MM.1S (cell line): ENCODE data around the gene CDC42BPA.
"Not testable (repeated sequence)": the region's sequence is repeated elsewhere in the genome, so short reads cannot be mapped to it uniquely, and the experiment has no call there.

Source experiments
- DNase-seq: peaks from one replicate; pipeline ENCODE4 v3.0.0-alpha.2; 2015
- H2AFZ ChIP-seq: fragments of 300-600 bp; sonication (generic); 2 replicates; pipeline ENCODE4 v1.6.0; 2016; ENCODE audit warnings: antibody characterized with exemption, low read length
- H3F3A ChIP-seq: fragments of 300-600 bp; sonication (generic); 2 replicates; pipeline ENCODE4 v1.6.1; 2016; ENCODE audit warnings: mild to moderate bottlenecking, antibody characterized with exemption, low read length, moderate library complexity, mixed read lengths; ENCODE audit not compliant: insufficient read depth
- H3K27ac ChIP-seq: fragments of 300-600 bp; sonication (generic); 2 replicates; pipeline ENCODE4 v1.5.1; 2016; ENCODE audit warnings: mild to moderate bottlenecking, low read length
- H3K27me3 ChIP-seq: fragments of 300-600 bp; sonication (generic); replicated peaks from 2 replicates; pipeline ENCODE4 v1.6.0; 2016; ENCODE audit warnings: low read length; ENCODE audit not compliant: insufficient read depth
- H3K36me3 ChIP-seq: fragments of 300-600 bp; sonication (generic); replicated peaks from 2 replicates; pipeline ENCODE4 v1.6.1; 2016; ENCODE audit warnings: mild to moderate bottlenecking, low read length, mixed read lengths; ENCODE audit not compliant: insufficient read depth
- H3K4me1 ChIP-seq: fragments of 300-600 bp; sonication (generic); 2 replicates; pipeline ENCODE4 v1.6.1; 2016; ENCODE audit warnings: low read length, mixed read lengths
- H3K4me2 ChIP-seq: fragments of 300-600 bp; sonication (generic); 2 replicates; pipeline ENCODE4 v1.6.0; 2016; ENCODE audit warnings: low read depth, low read length
- H3K4me3 ChIP-seq: fragments of 300-600 bp; sonication (generic); 2 replicates; pipeline ENCODE4 v1.5.1; 2016; ENCODE audit warnings: low read length, mixed read lengths
- H3K79me2 ChIP-seq: fragments of 300-600 bp; sonication (generic); 2 replicates; pipeline ENCODE4 v1.6.1; 2016; ENCODE audit warnings: mixed run types, low read length, mixed read lengths
- H3K9ac ChIP-seq: fragments of 300-600 bp; sonication (generic); 2 replicates; pipeline ENCODE4 v1.6.1; 2016; ENCODE audit warnings: low read length, mixed read lengths
- H3K9me2 ChIP-seq: fragments of 300-600 bp; sonication (generic); replicated peaks from 2 replicates; pipeline ENCODE4 v1.6.1; 2016; ENCODE audit warnings: mild to moderate bottlenecking, low read length, mixed read lengths; ENCODE audit not compliant: insufficient read depth
- H3K9me3 ChIP-seq: fragments of 300-600 bp; sonication (generic); replicated peaks from 2 replicates; pipeline ENCODE4 v1.6.1; 2016; ENCODE audit warnings: mild to moderate bottlenecking, low read length, mixed read lengths; ENCODE audit not compliant: insufficient read depth
- H4K20me1 ChIP-seq: fragments of 300-600 bp; sonication (generic); 2 replicates; pipeline ENCODE4 v1.6.1; 2016; ENCODE audit warnings: mild to moderate bottlenecking, low read length, moderate library complexity, mixed read lengths; ENCODE audit not compliant: insufficient read depth
- CTCF ChIP-seq: fragments of 300-600 bp; sonication (generic); IDR thresholded peaks from 2 replicates; pipeline ENCODE4 v1.5.1; 2016; ENCODE audit warnings: antibody characterized with exemption, low read length, mixed read lengths
- EZH2 ChIP-seq: fragments of 300-600 bp; sonication (generic); optimal IDR thresholded peaks from 2 replicates; pipeline ENCODE3; 2017; ENCODE audit warnings: low read depth, mild to moderate bottlenecking, antibody characterized with exemption, low read length, mixed read lengths
- EZH2phosphoT487 ChIP-seq: fragments of 300-600 bp; sonication (generic); IDR thresholded peaks from 2 replicates; pipeline ENCODE4 v1.6.1; 2018; ENCODE audit warnings: antibody characterized with exemption, low read length

CDC42BPA gene

GRCh38 chr1:227002531-227003049 lies 315.7 kb downstream of the CDC42BPA start:
- TF ChIP-seq EZH2phosphoT487 (no peak), CTCF (no peak), EZH2 (no peak)
- no peak for DNase-seq
- Histone ChIP-seq H3K9me3 (no peaks in the 10 kb centered on the region), H4K20me1 (no peaks in the 10 kb centered on the region), H3K4me2 (no peak overlapping the region), H3K4me1 (no peaks in the 10 kb centered on the region), H3K36me3 (no peaks in the 10 kb centered on the region), H3K9me2 (no peaks in the 10 kb centered on the region), H3K27ac (no peak overlapping the region), H3K4me3 (no peak overlapping the region), H2AFZ (no peak overlapping the region), H3F3A (no peaks in the 10 kb centered on the region), H3K27me3 (no peaks in the 10 kb centered on the region), H3K79me2 (no peaks in the 10 kb centered on the region), H3K9ac (no peak overlapping the region)

- H3K9me2 ChIP-seq, H2AFZ ChIP-seq, H4K20me1 ChIP-seq, H3K4me3 ChIP-seq, H3K27ac ChIP-seq, DNase-seq, H3K4me1 ChIP-seq, H3K79me2 ChIP-seq, H3K36me3 ChIP-seq, H3K4me2 ChIP-seq, H3F3A ChIP-seq, H3K9ac ChIP-seq, H3K9me3 ChIP-seq, H3K27me3 ChIP-seq: not testable (repeated sequence)
Measured at GRCh38 chr1:226999579-226999978, 318.7 kb downstream of the CDC42BPA start.

GRCh38 chr1:226995365-226996332 lies 322.6 kb downstream of the CDC42BPA start:
- Histone ChIP-seq H3K36me3 (no peaks in the 10 kb centered on the region), H3K4me1 (no peaks in the 10 kb centered on the region), H3K79me2 (no peaks in the 10 kb centered on the region), H3K4me2 (no peak overlapping the region), H3K27me3 (no peaks in the 10 kb centered on the region), H3K9me2 (no peaks in the 10 kb centered on the region), H2AFZ (no peak overlapping the region), H4K20me1 (no peaks in the 10 kb centered on the region), H3K4me3 (no peak overlapping the region), H3F3A (no peaks in the 10 kb centered on the region), H3K27ac (no peak overlapping the region), H3K9me3 (no peaks in the 10 kb centered on the region), H3K9ac (no peak overlapping the region)
- no peak for DNase-seq
- no peak for TF ChIP-seq EZH2phosphoT487
- TF ChIP-seq CTCF, result no peak
- TF ChIP-seq EZH2, result no peak
